Measurements from ENCODE around the gene TOM1L2.

TOM1L2 gene

DNA sequence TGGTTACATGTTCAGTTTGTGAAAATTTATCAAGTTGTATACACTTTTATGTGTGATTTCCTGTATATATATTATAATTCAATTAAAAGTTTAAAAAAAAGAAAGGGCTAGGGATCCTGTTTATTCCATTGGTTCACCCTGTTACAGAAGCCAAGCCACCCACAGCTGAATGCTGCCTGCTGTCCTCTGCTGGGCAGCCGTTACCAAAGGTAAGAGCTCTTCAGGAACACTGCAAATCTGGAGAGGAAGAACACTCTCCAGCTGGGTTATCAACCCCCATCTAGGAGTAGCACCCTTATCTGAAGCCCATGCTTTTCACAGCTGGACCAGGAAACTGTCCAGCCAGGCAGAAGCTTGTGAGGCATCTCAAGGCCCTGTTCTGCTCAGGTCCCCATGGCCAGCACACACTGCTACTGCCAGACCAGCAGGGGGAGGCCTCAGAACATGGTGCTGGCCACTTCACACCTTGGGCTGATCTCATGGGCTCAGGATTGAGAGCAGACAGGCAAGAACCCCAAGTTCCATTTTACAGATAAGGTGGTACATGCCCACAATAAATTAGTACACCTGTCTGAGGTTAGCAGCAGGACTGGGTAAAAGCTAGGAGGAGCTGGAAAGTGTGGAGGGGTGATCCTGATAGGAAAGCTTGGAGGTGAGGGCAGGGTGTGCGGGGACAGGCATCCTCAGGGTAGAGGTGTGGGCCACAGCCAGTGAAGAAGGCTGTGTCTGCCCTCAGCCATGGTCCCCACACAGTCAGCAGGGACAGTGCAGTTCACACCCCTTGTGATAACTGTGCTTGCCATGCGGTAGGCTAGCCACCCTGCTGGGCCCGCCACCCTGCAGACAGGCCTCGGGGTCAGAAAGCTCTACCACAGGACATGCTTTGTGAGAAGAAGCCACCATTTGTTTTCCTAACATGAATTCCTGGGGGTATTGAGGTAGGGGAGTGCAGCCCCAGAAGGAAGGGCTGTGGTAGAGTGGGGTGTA, 81.1 kb downstream of the TOM1L2 start:
- no peaks in the 10 kb centered on the region for H3K9me3 ChIP-seq (ENCODE audit: control insufficient read depth, low read length)
- no peaks in the 10 kb centered on the region for H3K27me3 ChIP-seq (replicated peaks; ENCODE audit: control insufficient read depth, insufficient read depth, low read length)
- peaks cover 15% of the 10 kb centered on the region for H3K4me1 ChIP-seq (ENCODE audit: control insufficient read depth, insufficient read depth, low read length)
- H3K9ac ChIP-seq (ENCODE audit: low read length) = no peak overlapping the region
- DNase-seq (ENCODE audit: low read depth) = peak; percentile 73
- H3K36me3 ChIP-seq (ENCODE audit: control insufficient read depth, insufficient read depth, low read length, severe bottlenecking) = peaks cover 62% of the 10 kb centered on the region
- no peak overlapping the region for H3K4me3 ChIP-seq (ENCODE audit: low read length)

DNA sequence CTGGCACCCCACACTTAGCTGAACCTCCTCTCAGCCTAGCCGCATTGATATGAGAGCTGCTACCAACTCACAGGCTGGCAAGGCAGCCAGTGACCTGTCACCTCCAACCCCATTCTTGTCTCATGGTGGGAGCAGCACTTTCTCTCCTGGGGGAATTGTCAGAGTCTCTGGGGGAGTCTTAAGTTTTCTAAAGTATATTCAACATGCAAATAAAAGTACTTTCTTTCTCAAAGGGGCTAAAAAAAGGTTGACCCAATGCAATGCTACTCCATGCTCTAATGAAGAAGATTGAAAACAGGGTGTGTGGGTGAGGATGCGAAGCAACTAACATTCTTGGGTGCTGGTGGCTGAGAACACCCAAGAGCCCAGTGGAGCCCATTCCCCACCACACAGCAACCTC, 82.3 kb downstream of the TOM1L2 start:
- Histone ChIP-seq H3K4me1 (ENCODE audit: control insufficient read depth, insufficient read depth, low read length) (peaks cover 15% of the 10 kb centered on the region), H3K9ac (ENCODE audit: low read length) (no peak overlapping the region), H3K4me3 (ENCODE audit: low read length) (no peak overlapping the region), H3K9me3 (ENCODE audit: control insufficient read depth, low read length) (no peaks in the 10 kb centered on the region), H3K27me3 (replicated peaks; ENCODE audit: control insufficient read depth, insufficient read depth, low read length) (no peaks in the 10 kb centered on the region), H3K36me3 (ENCODE audit: control insufficient read depth, insufficient read depth, low read length, severe bottlenecking) (peaks cover 52% of the 10 kb centered on the region)
- no peak for DNase-seq (ENCODE audit: low read depth)

DNA sequence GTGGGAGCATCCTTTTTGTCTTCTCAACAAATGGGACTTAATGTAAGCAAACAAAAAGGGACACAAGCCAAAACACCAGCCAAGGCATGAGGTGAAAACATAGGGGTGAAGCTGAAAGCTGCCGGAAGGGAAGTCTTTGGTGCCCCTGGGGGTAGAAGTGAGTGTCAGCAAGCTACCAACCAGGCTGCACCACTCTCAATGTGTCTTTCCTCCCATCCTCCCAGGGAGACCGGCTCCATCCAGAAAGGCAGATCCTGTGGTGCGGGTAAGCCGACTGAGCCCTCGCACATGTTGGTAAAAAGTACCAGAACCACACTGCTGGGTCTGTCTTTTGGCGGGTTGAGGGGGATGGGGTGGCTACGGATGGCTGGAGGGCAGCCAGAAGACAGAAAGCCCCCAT, 83.4 kb downstream of the TOM1L2 start:
- no peaks in the 10 kb centered on the region for H3K9me3 ChIP-seq (ENCODE audit: control insufficient read depth, low read length)
- no peak overlapping the region for H3K9ac ChIP-seq (ENCODE audit: low read length)
- no peak for DNase-seq (ENCODE audit: low read depth)
- H3K4me1 ChIP-seq (ENCODE audit: control insufficient read depth, insufficient read depth, low read length) = peaks cover 10% of the 10 kb centered on the region
- peaks cover 54% of the 10 kb centered on the region for H3K36me3 ChIP-seq (ENCODE audit: control insufficient read depth, insufficient read depth, low read length, severe bottlenecking)
- H3K27me3 ChIP-seq (replicated peaks; ENCODE audit: control insufficient read depth, insufficient read depth, low read length) = no peaks in the 10 kb centered on the region
- H3K4me3 ChIP-seq (ENCODE audit: low read length) = no peak overlapping the region

DNA sequence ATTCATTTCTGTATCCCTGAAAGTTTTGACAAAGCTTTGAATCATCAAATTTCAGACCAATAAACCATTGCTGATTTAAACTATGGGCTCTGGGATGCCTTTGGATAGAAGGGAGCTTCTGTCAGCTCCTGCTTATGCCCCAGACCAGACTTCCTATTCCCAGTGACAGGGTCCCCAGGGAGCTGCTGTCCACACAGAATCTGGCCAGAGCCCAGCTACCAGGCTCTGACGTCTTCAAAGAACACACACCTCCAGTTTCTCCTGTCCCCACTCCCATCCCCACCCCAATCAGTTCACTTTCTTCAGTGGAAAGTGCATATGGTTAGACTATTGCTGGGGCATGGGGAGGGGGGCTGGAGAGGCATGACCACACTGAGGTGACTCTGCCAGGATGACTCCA, 83.8 kb downstream of the TOM1L2 start:
- peaks cover 54% of the 10 kb centered on the region for H3K36me3 ChIP-seq (ENCODE audit: control insufficient read depth, insufficient read depth, low read length, severe bottlenecking)
- H3K4me3 ChIP-seq (ENCODE audit: low read length) = no peak overlapping the region
- no peak overlapping the region for H3K9ac ChIP-seq (ENCODE audit: low read length)
- H3K4me1 ChIP-seq (ENCODE audit: control insufficient read depth, insufficient read depth, low read length) = peaks cover 8% of the 10 kb centered on the region
- no peaks in the 10 kb centered on the region for H3K27me3 ChIP-seq (replicated peaks; ENCODE audit: control insufficient read depth, insufficient read depth, low read length)
- H3K9me3 ChIP-seq (ENCODE audit: control insufficient read depth, low read length) = no peaks in the 10 kb centered on the region
- DNase-seq (ENCODE audit: low read depth) = no peak

DNA sequence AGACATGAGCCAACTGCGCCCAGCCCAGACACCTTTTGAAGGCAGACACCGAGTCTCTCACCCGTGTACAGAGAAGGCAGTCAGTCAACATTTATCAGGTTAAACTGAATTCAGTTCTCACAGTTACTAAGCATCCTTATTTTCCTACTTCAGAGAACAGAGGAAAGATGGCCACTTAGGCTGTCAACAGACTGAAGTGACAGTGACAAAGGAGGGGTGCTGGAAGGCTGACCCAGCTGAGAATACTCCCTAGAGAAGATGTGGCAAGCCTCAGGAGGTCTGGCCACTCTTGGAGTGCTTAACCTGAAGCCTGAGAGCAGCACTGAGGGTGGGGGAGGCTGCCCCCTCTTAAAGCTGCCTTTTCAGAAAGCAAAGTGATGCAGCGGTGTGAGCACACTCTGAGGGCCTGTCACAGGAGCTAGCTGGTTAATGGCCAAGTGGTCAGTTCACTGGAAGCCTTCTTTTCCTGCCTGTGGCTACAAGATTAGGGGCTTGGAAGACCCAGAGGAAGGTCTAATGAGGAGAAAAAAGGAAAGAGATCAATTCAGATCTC, 84.4 kb downstream of the TOM1L2 start:
- H3K4me1 ChIP-seq (ENCODE audit: control insufficient read depth, insufficient read depth, low read length) = peaks cover 8% of the 10 kb centered on the region
- no peak overlapping the region for H3K4me3 ChIP-seq (ENCODE audit: low read length)

DNA sequence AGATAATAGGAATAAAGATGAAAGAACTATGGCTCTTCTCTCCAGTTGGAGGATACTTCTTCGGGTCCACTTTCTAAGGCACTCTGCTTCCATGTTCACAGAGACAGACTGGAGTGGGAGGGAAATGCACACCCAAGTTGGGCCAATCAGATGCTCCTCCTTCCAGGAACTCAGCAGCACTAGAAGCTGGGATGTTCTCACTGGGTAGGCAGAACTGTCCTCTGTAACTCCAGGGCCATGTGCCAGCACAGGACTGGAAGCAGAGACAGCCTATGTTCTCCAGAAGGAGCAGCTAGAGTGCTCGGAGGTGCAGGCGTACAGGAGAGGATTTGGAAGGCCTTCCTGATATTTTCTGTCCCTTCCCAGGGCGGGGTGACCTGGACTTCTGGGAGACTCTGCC, 85.5 kb downstream of the TOM1L2 start:
- peaks cover 54% of the 10 kb centered on the region for H3K36me3 ChIP-seq (ENCODE audit: control insufficient read depth, insufficient read depth, low read length, severe bottlenecking)
- H3K4me3 ChIP-seq (ENCODE audit: low read length) = no peak overlapping the region
- no peaks in the 10 kb centered on the region for H3K27me3 ChIP-seq (replicated peaks; ENCODE audit: control insufficient read depth, insufficient read depth, low read length)
- DNase-seq (ENCODE audit: low read depth) = no peak
- no peak overlapping the region for H3K9ac ChIP-seq (ENCODE audit: low read length)
- peaks cover 8% of the 10 kb centered on the region for H3K4me1 ChIP-seq (ENCODE audit: control insufficient read depth, insufficient read depth, low read length)
- H3K9me3 ChIP-seq (ENCODE audit: control insufficient read depth, low read length) = no peaks in the 10 kb centered on the region

More for the DNA sequence above, 84.4 kb downstream of the TOM1L2 start:
- no peaks in the 10 kb centered on the region for H3K27me3 ChIP-seq (replicated peaks; ENCODE audit: control insufficient read depth, insufficient read depth, low read length)
- no peak overlapping the region for H3K9ac ChIP-seq (ENCODE audit: low read length)
- H3K36me3 ChIP-seq (ENCODE audit: control insufficient read depth, insufficient read depth, low read length, severe bottlenecking) = peaks cover 53% of the 10 kb centered on the region
- DNase-seq (ENCODE audit: low read depth) = no peak
- H3K9me3 ChIP-seq (ENCODE audit: control insufficient read depth, low read length) = no peaks in the 10 kb centered on the region

DNA sequence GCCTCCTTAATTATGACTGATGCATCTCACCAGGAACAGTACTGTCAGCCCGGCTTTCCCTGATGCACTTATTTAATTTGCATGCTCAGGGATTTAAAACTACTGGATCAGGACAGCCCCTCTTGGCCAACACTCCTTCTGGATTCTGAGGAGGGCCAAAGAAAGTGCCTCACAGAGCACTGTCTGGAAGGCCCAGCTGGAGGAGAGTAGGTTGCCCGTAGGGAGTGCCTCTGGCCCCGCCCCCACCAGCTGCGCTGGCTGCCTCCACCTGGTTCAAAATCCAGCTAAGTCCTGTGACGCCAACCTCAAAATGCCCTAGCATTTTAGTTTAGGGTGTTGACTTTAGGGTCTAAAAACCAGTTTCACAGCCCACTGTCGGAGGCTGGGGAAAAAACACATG, 86.0 kb downstream of the TOM1L2 start:
- Histone ChIP-seq H3K36me3 (ENCODE audit: control insufficient read depth, insufficient read depth, low read length, severe bottlenecking) (peaks cover 54% of the 10 kb centered on the region), H3K9me3 (ENCODE audit: control insufficient read depth, low read length) (no peaks in the 10 kb centered on the region), H3K27me3 (replicated peaks; ENCODE audit: control insufficient read depth, insufficient read depth, low read length) (no peaks in the 10 kb centered on the region), H3K9ac (ENCODE audit: low read length) (no peak overlapping the region), H3K4me1 (ENCODE audit: control insufficient read depth, insufficient read depth, low read length) (peaks cover 8% of the 10 kb centered on the region), H3K4me3 (ENCODE audit: low read length) (no peak overlapping the region)
- no peak for DNase-seq (ENCODE audit: low read depth)

DNA sequence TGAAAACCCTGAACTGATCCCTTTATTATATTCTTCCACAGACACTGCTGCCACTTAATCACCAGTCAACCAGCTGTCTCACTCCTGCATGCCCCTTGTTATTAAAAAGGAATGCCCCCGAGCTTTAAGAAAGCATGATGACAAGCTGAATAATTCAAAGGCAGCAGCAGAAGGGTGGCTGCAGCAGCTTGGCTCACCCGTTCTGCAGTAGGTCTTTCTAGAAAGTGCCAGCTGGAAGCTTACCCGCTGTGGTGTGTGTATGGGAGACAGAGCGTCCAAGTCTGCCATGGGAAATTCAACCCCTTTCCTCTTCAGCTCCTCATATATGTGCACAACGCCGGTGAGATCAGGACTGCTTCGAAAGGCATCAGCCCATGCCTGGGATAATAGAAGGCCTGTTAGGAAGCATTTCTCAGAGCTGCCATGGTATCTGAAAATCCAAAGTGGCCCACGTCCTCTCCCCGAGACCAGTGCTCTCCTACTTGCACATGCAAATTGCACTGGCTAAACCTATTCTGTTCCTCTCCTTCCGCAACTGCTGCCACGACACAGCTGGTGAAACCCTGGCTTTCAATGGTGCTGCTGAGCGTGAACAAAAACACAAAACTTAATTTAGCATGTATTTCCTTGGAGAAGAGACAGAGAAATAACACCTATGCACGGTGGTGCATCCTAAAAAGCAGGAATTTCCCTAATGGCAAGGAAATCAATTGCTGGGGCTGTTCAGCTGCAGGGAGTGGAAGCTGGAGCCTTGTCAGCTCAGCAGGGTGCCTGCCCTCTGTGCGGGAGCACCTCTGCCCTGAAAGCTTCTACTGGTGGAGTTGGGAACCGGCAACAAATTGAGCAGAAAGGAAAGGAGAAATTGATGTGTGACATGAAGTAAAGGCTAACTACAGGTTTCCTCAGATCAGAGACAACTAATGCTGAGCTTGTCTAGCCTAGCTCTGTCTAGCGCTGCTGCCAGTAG, 87.5 kb downstream of the TOM1L2 start:
- no peak overlapping the region for H3K9ac ChIP-seq (ENCODE audit: low read length)

DNA sequence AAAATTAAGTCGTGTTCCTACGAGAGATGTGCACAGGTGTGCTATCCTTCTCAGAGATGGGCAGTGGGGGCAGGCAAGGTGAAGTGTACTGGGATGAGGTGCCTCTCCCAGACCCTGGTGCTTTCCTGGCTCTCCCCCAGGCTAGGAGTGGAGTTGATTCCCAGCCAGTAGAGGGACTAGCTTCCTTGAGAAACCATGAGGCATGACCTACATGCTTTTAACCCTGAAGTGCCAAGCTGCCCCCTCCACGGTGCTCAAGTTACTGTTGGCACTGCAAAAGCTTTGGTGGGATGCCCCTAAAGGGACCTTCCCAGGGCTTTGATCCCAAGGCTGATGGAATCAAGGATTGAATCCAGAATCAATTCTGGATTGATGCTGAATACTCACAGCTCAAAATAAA, 88.4 kb downstream of the TOM1L2 start:
- H3K27me3 ChIP-seq (replicated peaks; ENCODE audit: control insufficient read depth, insufficient read depth, low read length) = no peaks in the 10 kb centered on the region
- H3K4me3 ChIP-seq (ENCODE audit: low read length) = no peak overlapping the region
- H3K36me3 ChIP-seq (ENCODE audit: control insufficient read depth, insufficient read depth, low read length, severe bottlenecking) = peaks cover 68% of the 10 kb centered on the region
- no peak for DNase-seq (ENCODE audit: low read depth)
- H3K9ac ChIP-seq (ENCODE audit: low read length) = no peak overlapping the region
- H3K4me1 ChIP-seq (ENCODE audit: control insufficient read depth, insufficient read depth, low read length) = peaks cover 8% of the 10 kb centered on the region
- no peaks in the 10 kb centered on the region for H3K9me3 ChIP-seq (ENCODE audit: control insufficient read depth, low read length)

More for the DNA sequence above, 87.5 kb downstream of the TOM1L2 start:
- Histone ChIP-seq H3K27me3 (replicated peaks; ENCODE audit: control insufficient read depth, insufficient read depth, low read length) (no peaks in the 10 kb centered on the region), H3K36me3 (ENCODE audit: control insufficient read depth, insufficient read depth, low read length, severe bottlenecking) (peaks cover 66% of the 10 kb centered on the region), H3K9me3 (ENCODE audit: control insufficient read depth, low read length) (no peaks in the 10 kb centered on the region), H3K4me3 (ENCODE audit: low read length) (no peak overlapping the region), H3K4me1 (ENCODE audit: control insufficient read depth, insufficient read depth, low read length) (peaks cover 8% of the 10 kb centered on the region)
- no peak for DNase-seq (ENCODE audit: low read depth)

DNA sequence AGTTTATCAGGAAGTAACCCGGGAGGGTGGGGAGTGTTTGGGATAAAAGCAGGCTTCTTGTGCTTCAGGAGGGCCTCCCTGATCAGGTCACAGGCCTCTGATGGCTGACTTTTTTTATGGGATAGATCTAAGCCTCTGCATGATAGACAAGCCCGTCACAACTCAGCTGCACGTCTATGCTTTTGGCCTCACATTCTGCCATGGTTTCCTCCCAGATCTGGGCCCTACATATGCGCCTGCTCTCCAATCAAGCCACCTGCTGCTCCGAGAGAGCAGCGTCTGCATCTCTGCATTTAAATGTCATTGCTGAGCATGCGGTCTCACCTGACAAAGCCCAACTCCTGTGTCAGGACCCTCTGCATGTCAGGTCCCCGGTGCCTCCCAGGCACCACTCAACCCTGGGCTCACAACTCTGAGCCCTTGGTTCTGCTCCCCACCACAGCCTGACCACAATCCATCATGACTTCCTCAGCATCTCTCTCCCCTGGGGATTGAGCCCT, 90.1 kb downstream of the TOM1L2 start:
- Histone ChIP-seq H3K9ac (ENCODE audit: low read length) (no peak overlapping the region), H3K4me3 (ENCODE audit: low read length) (no peak overlapping the region), H3K27me3 (replicated peaks; ENCODE audit: control insufficient read depth, insufficient read depth, low read length) (no peaks in the 10 kb centered on the region), H3K4me1 (ENCODE audit: control insufficient read depth, insufficient read depth, low read length) (peaks cover 22% of the 10 kb centered on the region), H3K36me3 (ENCODE audit: control insufficient read depth, insufficient read depth, low read length, severe bottlenecking) (peaks cover 73% of the 10 kb centered on the region), H3K9me3 (ENCODE audit: control insufficient read depth, low read length) (no peaks in the 10 kb centered on the region)
- DNase-seq (ENCODE audit: low read depth) = no peak

Measured in adipocyte (in vitro differentiated cells).